ENCODE measurements around the gene SLC12A8.

GRCh38 chr3:125076464-125076863 is 136.1 kb downstream of the SLC12A8 start:
- no peak for TF ChIP-seq EZH2phosphoT487 (IDR thresholded peaks at IDR 0.05; ENCODE audit: borderline replicate concordance, low read depth)
- no peak for TF ChIP-seq CTCF (IDR thresholded peaks at IDR 0.05)
- no peak for TF ChIP-seq SMC3 (IDR thresholded peaks at IDR 0.05; ENCODE audit: low read depth, low read length)
- TF ChIP-seq RFX5 (IDR thresholded peaks at IDR 0.05; ENCODE audit: low read length): no peak
- no peak for TF ChIP-seq RAD21 (IDR thresholded peaks at IDR 0.05; ENCODE audit: low read length)

Measured in SK-N-SH (cell line).